Heart right ventricle (tissue), 16 donors: ENCODE data around the gene HEBP1. TPM values are rescaled to one million over a fixed set of nuclear protein-coding genes. Genes with fewer than 3 reads are reported as not detected.

Experiments
- ATAC-seq, 8 donors: fragments of 200-7000 bp; cut with Tn5 transposase; one replicate each; pipeline ENCODE4 v1.9.1; 2020; ENCODE audit warnings: mild to moderate bottlenecking in 8 of 8, moderate library complexity in 8 of 8, moderate number of reproducible peaks in 1 of 8
- DNase-seq, 2 donors: peaks; one replicate each; pipeline ENCODE4 v3.0.0-alpha.2; 2020
- H3K27ac ChIP-seq, 10 donors: fragments of 200-600 bp; sonication (generic) in 2 of 10; one replicate each; pipeline versions ENCODE4 v1.5.0 to v1.8.0; 2020 to 2022; ENCODE audit warnings: mild to moderate bottlenecking in 3 of 10
- H3K27me3 ChIP-seq, 7 donors: fragments of 200-600 bp; one replicate each; pipeline ENCODE4 v1.8.0; 2021 to 2022; ENCODE audit warnings: mild to moderate bottlenecking in 2 of 7
- H3K36me3 ChIP-seq, 9 donors: fragments of 200-600 bp; sonication (generic) in 1 of 9; one replicate each; pipeline versions ENCODE4 v1.5.0 to v1.8.0; 2020 to 2022; ENCODE audit warnings: mild to moderate bottlenecking in 2 of 9
- H3K4me1 ChIP-seq, 9 donors: fragments of 200-600 bp; sonication (generic) in 1 of 9; one replicate each; pipeline versions ENCODE4 v1.5.0 to v1.8.0; 2020 to 2022; ENCODE audit warnings: mild to moderate bottlenecking in 4 of 9
- H3K4me3 ChIP-seq, 10 donors: fragments of 200-600 bp; sonication (generic) in 2 of 10; one replicate each; pipeline versions ENCODE4 v1.5.0 to v1.8.0; 2020 to 2022; ENCODE audit warnings: mild to moderate bottlenecking in 7 of 10, moderate library complexity in 2 of 10
- H3K9me3 ChIP-seq, 11 donors: fragments of 200-600 bp in 10 of 11; sonication (generic) in 2 of 11; one replicate each; pipeline versions ENCODE4 v1.5.0 to v1.8.0; 2013 to 2022; ENCODE audit warnings: mild to moderate bottlenecking in 2 of 11, control low read depth in 1 of 11, moderate library complexity in 1 of 11
- WGBS, 2 donors: extraction: QIAGEN DNeasy Blood & Tissue Kit; methylation state at CpG; one replicate each; pipeline ENCODE4 v1.1.7; 2013; ENCODE audit warnings: inconsistent platforms in 1 of 2; 5-methylcytosine and 5-hydroxymethylcytosine counted together
- intact Hi-C, 10 donors: fragments of 100-400 bp; cut with DNase I; formaldehyde crosslinking; loops; one replicate each; pipeline versions ENCODE4 v1.11.1 to v1.14.2; 2022
- polyA plus RNA-seq, 2 donors: library from polyadenylated mRNA; stranded (reverse); fragments of 200-250 nt; gene quantifications; one replicate each; pipeline ENCODE4 v1.2.3, GENCODE V29; 2013
- total RNA-seq, 10 donors: library from RNA; stranded (reverse); fragmentation: NEBNext Ultra II Directional in 3 of 10; extraction: Animal tissue kit (Norgen Biotek cat#: 25700) in 3 of 10; gene quantifications; one replicate each; pipeline versions ENCODE4 v1.2.1 to v1.2.4, GENCODE V29; 2021 to 2023
- TF ChIP-seq, protein P1 (sequence below), 9 donors: fragments of 200-600 bp; sonication (generic) in 2 of 9; IDR thresholded peaks; one replicate each; pipeline versions ENCODE4 v1.5.0 to v1.8.0; 2021 to 2022; ENCODE audit warnings: antibody characterized with exemption in 9 of 9, mild to moderate bottlenecking in 5 of 9, moderate library complexity in 1 of 9
- donor health status: Arrhythmogenic right ventricular cardiomyopathy.
- donor health status: ischemic (EF 13 %, LVEDD 7.1; RV severe dilation, severe dysfunction).
- donor health status: healthy with polysubstance abuse.
- donor health status: DM: no; HTN: yes; CAD: no.
- donor health status: DM: no; HTN: no; CAD: no.
- donor health status: ischemic (EF 25% LVEDD 6.9; RV normal size, moderate dysfunction).
- donor health status: ischemic (EF 25% LVEDD 5.7; RV mildly dilated, moderate dysfunction).
- donor health status: healthy.
- donor health status: DM: yes; HTN: yes; CAD: no.
- donor health status: Ischemic cardiomyopathy.
- donor health status: ischemic (EF 35%, LVEDD 5.7; RV mildly dilated, moderate dysfunction).
- donor health status: nonischemic (EF 11% LVEDD 7.7; RV severe dilation, severe dysfunction).
- donor health status: DM: yes; HTN: yes; CAD: no.
- donor health status: PGD.
- donor health status: ischemic (EF 29% LVEDD 5.4; RV normal size, mild dysfunction).
- donor health status: nonischemic (EF 23%, LVEDD 6.1; RV moderate dilation, normal function).

The HEBP1 gene
- total and polyA plus RNA-seq, 12 donors, result 23.7 to 72.0 (median 51.4) TPM

- 88 to 91% methylated on average over 6 of the region's 6 CpGs for WGBS, 2 donors
- no peak overlapping the region for H3K4me3 ChIP-seq
- no peak for DNase-seq
Observed at GRCh38 chr12:12929696-12930095, 70.4 kb downstream of the HEBP1 start.

DNA sequence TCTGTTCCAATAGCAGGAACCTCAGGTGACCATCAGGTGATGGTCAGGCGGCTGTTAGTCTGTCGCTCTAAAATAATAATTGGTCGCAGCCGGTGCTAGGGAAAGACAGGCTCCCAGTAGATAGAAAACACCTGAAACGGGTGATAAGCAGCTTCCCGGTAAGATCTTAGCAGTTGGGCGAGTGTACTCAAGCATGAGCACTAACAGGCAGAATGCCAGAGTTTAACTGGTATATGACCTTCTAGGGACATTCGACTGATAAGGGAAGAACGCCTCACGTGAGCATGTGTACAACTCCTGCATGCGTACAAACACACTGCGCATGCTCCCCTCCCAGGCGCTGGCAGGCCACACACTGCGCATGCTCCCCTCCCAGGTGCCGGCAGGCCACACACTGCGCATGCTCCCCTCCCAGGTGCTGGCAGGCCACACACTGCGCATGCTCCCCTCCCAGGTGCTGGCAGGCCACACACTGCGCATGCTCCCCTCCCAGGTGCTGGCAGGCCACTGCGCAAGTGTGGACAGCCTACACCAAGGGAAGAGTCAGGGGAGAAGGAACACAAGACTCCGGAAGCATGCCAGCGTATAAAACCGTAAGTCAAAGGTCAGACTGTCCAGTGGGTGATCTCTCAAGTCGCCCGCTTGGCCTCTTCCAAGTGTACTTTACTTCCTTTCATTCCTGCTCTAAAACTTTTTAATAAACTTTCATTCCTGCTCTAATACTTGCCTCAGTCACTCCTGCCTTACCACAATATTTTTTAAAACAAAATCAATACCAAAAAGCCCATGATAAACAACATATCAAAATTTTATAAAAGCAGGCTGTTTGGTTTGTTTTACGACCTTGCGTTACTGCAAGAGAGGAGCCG lies 72.6 kb downstream of the HEBP1 start:
- peak overlapping the region in 1 of 10 donors; percentile 56 for H3K27ac ChIP-seq
- no peaks in the 10 kb centered on the region for H3K27me3 ChIP-seq
- ATAC-seq (peak; percentile 84 to 98 (median 92)), DNase-seq (peak; percentile 53 to 74)
- H3K4me1 ChIP-seq, result peaks cover 0 to 1% (median 0%) of the 10 kb centered on the region in 9 donors
- peak overlapping the region in 7 of 10 donors; percentile 19 to 54 (median 40) for H3K4me3 ChIP-seq
- H3K9me3 ChIP-seq, result peaks cover 0 to 5% (median 0%) of the 10 kb centered on the region in 11 donors
- WGBS, 2 donors, result 39 to 42% methylated on average over 24 to 27 of the region's 27 CpGs
- intact Hi-C loops, result loop anchor here in 1 of 10 donors (5.0 kb wide), 1 partner anchor 45 kb away; no protein-coding TSS in a partner anchor
- H3K36me3 ChIP-seq, result no peaks in the 10 kb centered on the region
- TF ChIP-seq, protein P1, sequence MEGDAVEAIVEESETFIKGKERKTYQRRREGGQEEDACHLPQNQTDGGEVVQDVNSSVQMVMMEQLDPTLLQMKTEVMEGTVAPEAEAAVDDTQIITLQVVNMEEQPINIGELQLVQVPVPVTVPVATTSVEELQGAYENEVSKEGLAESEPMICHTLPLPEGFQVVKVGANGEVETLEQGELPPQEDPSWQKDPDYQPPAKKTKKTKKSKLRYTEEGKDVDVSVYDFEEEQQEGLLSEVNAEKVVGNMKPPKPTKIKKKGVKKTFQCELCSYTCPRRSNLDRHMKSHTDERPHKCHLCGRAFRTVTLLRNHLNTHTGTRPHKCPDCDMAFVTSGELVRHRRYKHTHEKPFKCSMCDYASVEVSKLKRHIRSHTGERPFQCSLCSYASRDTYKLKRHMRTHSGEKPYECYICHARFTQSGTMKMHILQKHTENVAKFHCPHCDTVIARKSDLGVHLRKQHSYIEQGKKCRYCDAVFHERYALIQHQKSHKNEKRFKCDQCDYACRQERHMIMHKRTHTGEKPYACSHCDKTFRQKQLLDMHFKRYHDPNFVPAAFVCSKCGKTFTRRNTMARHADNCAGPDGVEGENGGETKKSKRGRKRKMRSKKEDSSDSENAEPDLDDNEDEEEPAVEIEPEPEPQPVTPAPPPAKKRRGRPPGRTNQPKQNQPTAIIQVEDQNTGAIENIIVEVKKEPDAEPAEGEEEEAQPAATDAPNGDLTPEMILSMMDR (IDR thresholded peaks at IDR 0.05), result no peak

More at GRCh38 chr12:12929696-12930095, 70.4 kb downstream of the HEBP1 start:
- no peak for ATAC-seq
- Histone ChIP-seq H3K36me3 (no peaks in the 10 kb centered on the region), H3K4me1 (no peaks in the 10 kb centered on the region), H3K27ac (no peak overlapping the region), H3K27me3 (no peaks in the 10 kb centered on the region), H3K9me3 (peaks cover 0 to 5% (median 0%) of the 10 kb centered on the region in 11 donors)
- TF ChIP-seq, protein P1 (IDR thresholded peaks at IDR 0.05), result no peak
- intact Hi-C loops, result loop anchor here in 2 of 10 donors (5.0 kb wide), 2 partner anchors 43 to 48 kb away; no protein-coding TSS in a partner anchor

GRCh38 chr12:12926571-12927071 lies 73.4 kb downstream of the HEBP1 start:
- intact Hi-C loops, result loop anchor here in 1 of 10 donors (5.0 kb wide), 1 partner anchor 46 kb away; no protein-coding TSS in a partner anchor
- Histone ChIP-seq H3K27ac (no peak overlapping the region), H3K9me3 (peaks cover 0 to 5% (median 0%) of the 10 kb centered on the region in 11 donors), H3K36me3 (no peaks in the 10 kb centered on the region), H3K4me3 (no peak overlapping the region), H3K27me3 (no peaks in the 10 kb centered on the region), H3K4me1 (peaks cover 0 to 5% (median 0%) of the 10 kb centered on the region in 9 donors)
- DNase-seq (no peak), ATAC-seq (peak in 2 of 8 donors; percentile 7 to 12)
- WGBS, 2 donors, result 85 to 87% methylated on average over 18 of the region's 18 CpGs
- TF ChIP-seq, protein P1 (IDR thresholded peaks at IDR 0.05), result no peak

- Histone ChIP-seq H3K27ac (no peak overlapping the region), H3K4me1 (peaks cover 0 to 5% (median 0%) of the 10 kb centered on the region in 9 donors), H3K9me3 (peaks cover 0 to 5% (median 0%) of the 10 kb centered on the region in 11 donors), H3K36me3 (no peaks in the 10 kb centered on the region), H3K4me3 (no peak overlapping the region), H3K27me3 (no peaks in the 10 kb centered on the region)
- 49 to 53% methylated on average over 1 of the region's 1 CpG for WGBS, 2 donors
- TF ChIP-seq, protein P1 (IDR thresholded peaks at IDR 0.05), result no peak
- DNase-seq (no peak), ATAC-seq (no peak)
- intact Hi-C loops, result loop anchor here in 1 of 10 donors (5.0 kb wide), 1 partner anchor 47 kb away; no protein-coding TSS in a partner anchor
Observed at GRCh38 chr12:12925388-12925787, 74.7 kb downstream of the HEBP1 start.
